Ishikawa (cell line): ENCODE data around the gene CTSZ.

ENCODE experiments used
- CREB1 ChIP-seq: IDR thresholded peaks from 2 replicates; pipeline ENCODE4 v1.6.1; 2012; ENCODE audit warnings: low read depth
- EP300 ChIP-seq: IDR thresholded peaks from 2 replicates; pipeline ENCODE4 v1.6.1; 2012; ENCODE audit warnings: borderline replicate concordance
- FOXM1 ChIP-seq: IDR thresholded peaks from 2 replicates; pipeline ENCODE4 v1.6.1; 2012; ENCODE audit warnings: low read depth, borderline replicate concordance
- NFIC ChIP-seq: IDR thresholded peaks from 2 replicates; pipeline ENCODE4 v1.6.1; 2012
- TAF1 ChIP-seq: IDR thresholded peaks from 2 replicates; pipeline ENCODE4 v1.6.1; 2012; ENCODE audit warnings: low read depth, mild to moderate bottlenecking
- TCF12 ChIP-seq: IDR thresholded peaks from 2 replicates; pipeline ENCODE4 v1.6.1; 2012; ENCODE audit warnings: low read depth
- YY1 ChIP-seq: IDR thresholded peaks from 2 replicates; pipeline ENCODE4 v1.6.1; 2012; ENCODE audit warnings: low read depth
- ZBTB7A ChIP-seq: IDR thresholded peaks from 2 replicates; pipeline ENCODE4 v1.6.1; 2012; ENCODE audit warnings: low read depth
- TF ChIP-seq, protein P1 (sequence below): IDR thresholded peaks from 2 replicates; pipeline ENCODE4 v1.6.1; 2012; ENCODE audit warnings: low read depth, mild to moderate bottlenecking
- TF ChIP-seq, protein P2 (sequence below): IDR thresholded peaks from 2 replicates; pipeline ENCODE4 v1.6.1; 2012

DNA sequence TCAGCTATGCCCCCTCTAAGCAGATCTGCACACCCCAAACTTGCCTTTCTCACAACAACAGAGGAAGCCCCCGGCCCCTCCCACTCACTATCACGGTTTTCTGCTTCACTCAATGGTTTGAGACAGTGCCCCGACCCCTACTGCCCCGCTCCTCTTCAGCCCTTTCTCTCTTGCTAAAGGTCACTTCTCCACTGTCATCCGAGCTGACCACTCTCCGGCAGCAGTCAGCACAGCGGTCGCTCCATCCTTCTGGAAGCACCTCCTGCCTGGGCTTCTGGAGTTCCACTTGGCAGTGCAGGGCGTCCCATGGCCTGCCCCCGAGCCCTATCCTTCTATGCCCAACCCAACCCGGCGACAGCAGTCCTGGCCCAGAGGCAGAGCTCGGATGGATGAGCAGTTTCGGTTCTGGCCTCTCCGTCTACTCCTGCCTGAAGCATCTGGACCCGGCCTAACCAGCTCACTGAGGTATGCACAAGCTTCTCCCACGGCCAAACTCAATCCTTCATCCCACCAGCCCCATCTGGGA is 4.1 kb downstream of the CTSZ start:
- TF ChIP-seq TCF12, result no peak
- TF ChIP-seq NFIC, result no peak
- no peak for TF ChIP-seq YY1
- TF ChIP-seq, protein P1, sequence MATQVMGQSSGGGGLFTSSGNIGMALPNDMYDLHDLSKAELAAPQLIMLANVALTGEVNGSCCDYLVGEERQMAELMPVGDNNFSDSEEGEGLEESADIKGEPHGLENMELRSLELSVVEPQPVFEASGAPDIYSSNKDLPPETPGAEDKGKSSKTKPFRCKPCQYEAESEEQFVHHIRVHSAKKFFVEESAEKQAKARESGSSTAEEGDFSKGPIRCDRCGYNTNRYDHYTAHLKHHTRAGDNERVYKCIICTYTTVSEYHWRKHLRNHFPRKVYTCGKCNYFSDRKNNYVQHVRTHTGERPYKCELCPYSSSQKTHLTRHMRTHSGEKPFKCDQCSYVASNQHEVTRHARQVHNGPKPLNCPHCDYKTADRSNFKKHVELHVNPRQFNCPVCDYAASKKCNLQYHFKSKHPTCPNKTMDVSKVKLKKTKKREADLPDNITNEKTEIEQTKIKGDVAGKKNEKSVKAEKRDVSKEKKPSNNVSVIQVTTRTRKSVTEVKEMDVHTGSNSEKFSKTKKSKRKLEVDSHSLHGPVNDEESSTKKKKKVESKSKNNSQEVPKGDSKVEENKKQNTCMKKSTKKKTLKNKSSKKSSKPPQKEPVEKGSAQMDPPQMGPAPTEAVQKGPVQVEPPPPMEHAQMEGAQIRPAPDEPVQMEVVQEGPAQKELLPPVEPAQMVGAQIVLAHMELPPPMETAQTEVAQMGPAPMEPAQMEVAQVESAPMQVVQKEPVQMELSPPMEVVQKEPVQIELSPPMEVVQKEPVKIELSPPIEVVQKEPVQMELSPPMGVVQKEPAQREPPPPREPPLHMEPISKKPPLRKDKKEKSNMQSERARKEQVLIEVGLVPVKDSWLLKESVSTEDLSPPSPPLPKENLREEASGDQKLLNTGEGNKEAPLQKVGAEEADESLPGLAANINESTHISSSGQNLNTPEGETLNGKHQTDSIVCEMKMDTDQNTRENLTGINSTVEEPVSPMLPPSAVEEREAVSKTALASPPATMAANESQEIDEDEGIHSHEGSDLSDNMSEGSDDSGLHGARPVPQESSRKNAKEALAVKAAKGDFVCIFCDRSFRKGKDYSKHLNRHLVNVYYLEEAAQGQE, result no peak
- TF ChIP-seq, protein P2, sequence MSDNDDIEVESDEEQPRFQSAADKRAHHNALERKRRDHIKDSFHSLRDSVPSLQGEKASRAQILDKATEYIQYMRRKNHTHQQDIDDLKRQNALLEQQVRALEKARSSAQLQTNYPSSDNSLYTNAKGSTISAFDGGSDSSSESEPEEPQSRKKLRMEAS, result no peak
- no peak for TF ChIP-seq EP300
- TF ChIP-seq CREB1, result no peak
- TF ChIP-seq FOXM1, result no peak
- no peak for TF ChIP-seq ZBTB7A
- no peak for TF ChIP-seq TAF1
